Measurements from ENCODE around the gene SNX6. TPM values are rescaled to one million over a fixed set of nuclear protein-coding genes. Genes with fewer than 3 reads are reported as not detected.

The SNX6 gene
- total and polyA plus RNA-seq, 9 of the 15 experiments (the other 6 are each of a cell fraction or from before 2014, with no cell fraction given) = 34.6 to 111 (median 57.5) TPM

GRCh38 chr14:34539407-34540180, 90.4 kb downstream of the SNX6 start, which contains the start of gene EAPP (continued):
- TF ChIP-seq CREB3L1 (IDR thresholded peaks at IDR 0.05; ENCODE audit: borderline replicate concordance, low read depth) (no peak), ZNF75A (CRISPR knock-in tag; IDR thresholded peaks at IDR 0.05) (no peak), HLTF (IDR thresholded peaks at IDR 0.05) (0 out of 2 replicates have a peak, but pooled peaks have one; percentile 24), ZNF41 (CRISPR knock-in tag; conservative IDR thresholded peaks at IDR 0.05) (no peak), FUS (optimal IDR thresholded peaks at IDR 0.05; ENCODE audit: low read depth, low read length) (no peak), ZNF280B (CRISPR knock-in tag; IDR thresholded peaks at IDR 0.05) (no peak), NRF1 (conservative IDR thresholded peaks at IDR 0.05 in 1 of 2, IDR thresholded peaks at IDR 0.05 in 1 of 2) (peak; percentile 86 to 88), JUN (IDR thresholded peaks at IDR 0.05; ENCODE audit: borderline replicate concordance, low read depth, low read length) (0 out of 2 replicates have a peak, but pooled peaks have one; percentile 7), JUN (CRISPR knock-in tag; IDR thresholded peaks at IDR 0.05; ENCODE audit: borderline replicate concordance) (no peak), EGR1 (conservative IDR thresholded peaks at IDR 0.05) (peak; percentile 27; the same call in 1 of the 2 replicates), ZBTB43 (CRISPR knock-in tag; IDR thresholded peaks at IDR 0.05) (no peak), FOXK1 (CRISPR knock-in tag; IDR thresholded peaks at IDR 0.05; ENCODE audit: borderline replicate concordance) (no peak), MCM2 (IDR thresholded peaks at IDR 0.05; ENCODE audit: low read depth) (no peak), ZNF232 (CRISPR knock-in tag; IDR thresholded peaks at IDR 0.05) (no peak), ZBTB34 (CRISPR knock-in tag; IDR thresholded peaks at IDR 0.05) (no peak), THRA (IDR thresholded peaks at IDR 0.05) (no peak), SAP30 (IDR thresholded peaks at IDR 0.05; ENCODE audit: borderline replicate concordance, insufficient read depth, low read depth, low read length, poor library complexity, severe bottlenecking) (peak; percentile 57), HCFC1 (IDR thresholded peaks at IDR 0.05; ENCODE audit: low read depth, low read length) (peak; percentile 62), TFAP4 (CRISPR knock-in tag; IDR thresholded peaks at IDR 0.05; ENCODE audit: borderline replicate concordance) (peak; percentile 65; the same call in 1 of the 2 replicates), ZNF77 (CRISPR knock-in tag; IDR thresholded peaks at IDR 0.05) (no peak)

Measured in K562 (cell line).